HG03025 (cell line): ENCODE results near the gene CBY1.
"Not testable (repeated sequence)": the region's sequence is repeated elsewhere in the genome, so short reads cannot be mapped to it uniquely, and the experiment has no call there.

Source experiments
- ATAC-seq: cut with Tn5 transposase; IDR thresholded peaks from one replicate; pipeline ENCODE4 v1.9.1; 2021; ENCODE audit warnings: mild to moderate bottlenecking, moderate library complexity; ENCODE audit not compliant: unreplicated experiment, low FRiP score

The CBY1 gene

GRCh38 chr22:38656256-38657044, at the start of gene CBY1, which contains the start of gene FAM227A:
Gene CBY1 (plus strand): TSS chr22:38656638. CDS start chr22:38668055, 11,417 bp downstream.
Gene FAM227A (minus strand): TSS chr22:38656392. CDS start chr22:38650168, 6,224 bp downstream.
- ATAC-seq, result peak; percentile 64

- no peak for ATAC-seq
Measured at GRCh38 chr22:38607680-38608079, 48.8 kb upstream of the CBY1 start.

- no peak for ATAC-seq
Measured at GRCh38 chr22:38608992-38609750, 47.3 kb upstream of the CBY1 start.

GRCh38 chr22:38610234-38610633, 46.2 kb upstream of the CBY1 start:
- no peak for ATAC-seq

- no peak for ATAC-seq
Measured at GRCh38 chr22:38611559-38611958, 44.9 kb upstream of the CBY1 start.

GRCh38 chr22:38612217-38613006, 44.0 kb upstream of the CBY1 start:
- no peak for ATAC-seq

- ATAC-seq, result no peak
Measured at GRCh38 chr22:38613588-38613987, 42.9 kb upstream of the CBY1 start.

GRCh38 chr22:38614332-38615063, 41.9 kb upstream of the CBY1 start:
- ATAC-seq, result no peak

- not testable (repeated sequence) for ATAC-seq
Measured at GRCh38 chr22:38615064-38615405, 41.4 kb upstream of the CBY1 start.

- ATAC-seq, result no peak
Measured at GRCh38 chr22:38618258-38618657, 38.2 kb upstream of the CBY1 start.

- ATAC-seq, result no peak
Measured at GRCh38 chr22:38618682-38619081, 37.8 kb upstream of the CBY1 start.

- ATAC-seq, result no peak
Measured at GRCh38 chr22:38623351-38623750, 33.1 kb upstream of the CBY1 start.

- ATAC-seq, result no peak
Measured at GRCh38 chr22:38628444-38628843, 28.0 kb upstream of the CBY1 start.

- ATAC-seq, result no peak
Measured at GRCh38 chr22:38629108-38629507, 27.3 kb upstream of the CBY1 start.

GRCh38 chr22:38631724-38632123, 24.7 kb upstream of the CBY1 start:
- no peak for ATAC-seq

- ATAC-seq, result no peak
Measured at GRCh38 chr22:38632528-38632927, 23.9 kb upstream of the CBY1 start.

- no peak for ATAC-seq
Measured at GRCh38 chr22:38638216-38638615, 18.2 kb upstream of the CBY1 start.

- no peak for ATAC-seq
Measured at GRCh38 chr22:38638728-38639127, 17.7 kb upstream of the CBY1 start.

GRCh38 chr22:38641476-38642040, 14.9 kb upstream of the CBY1 start:
- ATAC-seq, result no peak

GRCh38 chr22:38644245-38644644, 12.2 kb upstream of the CBY1 start:
- not testable (repeated sequence) for ATAC-seq
